H1 (cell line): ENCODE data around the gene SLC2A13. TPM values are rescaled to one million over a fixed set of nuclear protein-coding genes. Genes with fewer than 3 reads are reported as not detected.

Experiments
- CTCF ChIA-PET: fragments of 300-600 bp; sonication (Branson Sonifier 250); formaldehyde crosslinking; loops from one replicate; lab custom pipeline; 2021; ENCODE audit not compliant: partially characterized antibody; lab: Charles Lee
- POLR2A ChIA-PET: fragments of 300-600 bp; sonication (Branson Sonifier 250); formaldehyde crosslinking; loops from one replicate; lab custom pipeline; 2021; ENCODE audit warnings: inconsistent platforms; ENCODE audit not compliant: partially characterized antibody; lab: Charles Lee
- DNase-seq, 2 experiments: peaks; one replicate each; pipeline versions ENCODE4 v3.0.0 to v3.0.0-alpha.2; 2010 to 2022; ENCODE audit warnings: low spot score in 2 of 2, low read depth in 1 of 2, mixed read lengths in 1 of 2
- FAIRE-seq: peaks from 2 replicates; lab custom pipeline; 2011; peaks lifted over from hg19 to GRCh38; lab: Jason Lieb, UNC
- H2AFZ ChIP-seq: 2 replicates; pipeline ENCODE4 v1.8.1; 2012; ENCODE audit warnings: low read length, inconsistent platforms
- H2AK5ac ChIP-seq: 2 replicates; pipeline ENCODE4 v1.6.1; 2013; ENCODE audit warnings: low read depth, low read length
- H2BK120ac ChIP-seq: replicated peaks from 2 replicates; pipeline ENCODE3; 2013; ENCODE audit warnings: low read depth, low read length, inconsistent platforms
- H2BK12ac ChIP-seq: 2 replicates; pipeline ENCODE4 v1.6.1; 2013; ENCODE audit warnings: low read depth, low read length
- H2BK15ac ChIP-seq: 2 replicates; pipeline ENCODE4 v1.6.1; 2013; ENCODE audit warnings: low read length
- H2BK20ac ChIP-seq: 2 replicates; pipeline ENCODE4 v1.6.1; 2013; ENCODE audit warnings: low read length
- H2BK5ac ChIP-seq: 2 replicates; pipeline ENCODE4 v1.6.1; 2013; ENCODE audit warnings: low read depth, low read length
- H3K14ac ChIP-seq: 2 replicates; pipeline ENCODE4 v1.6.1; 2013; ENCODE audit warnings: inconsistent platforms; ENCODE audit not compliant: insufficient read length
- H3K18ac ChIP-seq: 2 replicates; pipeline ENCODE4 v1.6.1; 2013; ENCODE audit warnings: low read length; ENCODE audit errors: extremely low read depth
- H3K23ac ChIP-seq: 2 replicates; pipeline ENCODE4 v1.6.1; 2013; ENCODE audit warnings: inconsistent platforms; ENCODE audit not compliant: insufficient read length
- H3K23me2 ChIP-seq: 2 replicates; pipeline ENCODE4 v1.6.1; 2013; ENCODE audit warnings: low read depth, low read length
- H3K27ac ChIP-seq: 2 replicates; pipeline ENCODE4 v1.6.1; 2011; ENCODE audit warnings: low read depth, low read length, inconsistent platforms
- H3K27me3 ChIP-seq, 4 experiments: replicated peaks in 1 of 4; 1 replicate in 1 of 4; 2 replicates in 3 of 4; pipeline versions ENCODE4 v1.6.1 to v1.8.1; 2011 to 2013; ENCODE audit warnings: low read length in 3 of 4, mild to moderate bottlenecking in 3 of 4, inconsistent platforms in 2 of 4, mixed read lengths in 2 of 4, moderate library complexity in 1 of 4; ENCODE audit not compliant: control insufficient read depth in 3 of 4, insufficient read depth in 3 of 4; ENCODE audit errors: extremely low read depth in 1 of 4
- H3K36me3 ChIP-seq, 4 experiments: 2 replicates each; pipeline versions ENCODE4 v1.6.1 to v1.8.1; 2011 to 2013; ENCODE audit warnings: mild to moderate bottlenecking in 4 of 4, low read length in 3 of 4, moderate library complexity in 2 of 4, control low read depth in 1 of 4, inconsistent platforms in 1 of 4; ENCODE audit not compliant: insufficient read depth in 4 of 4, control insufficient read depth in 2 of 4
- H3K4ac ChIP-seq: replicated peaks from 2 replicates; pipeline ENCODE3; 2013; ENCODE audit warnings: low read length, low read depth, mixed read lengths, inconsistent platforms; ENCODE audit not compliant: insufficient read length
- H3K4me1 ChIP-seq, 4 experiments: replicated peaks in 1 of 4; 1 replicate in 1 of 4; 2 replicates in 3 of 4; pipeline versions ENCODE4 v1.6.1 to v1.8.1; 2011 to 2013; ENCODE audit warnings: low read length in 3 of 4, inconsistent platforms in 2 of 4, mixed read lengths in 1 of 4; ENCODE audit not compliant: insufficient read depth in 4 of 4, control insufficient read depth in 3 of 4
- H3K4me2 ChIP-seq, 2 experiments: 2 replicates each; pipeline versions ENCODE4 v1.6.1 to v1.8.1; 2011 to 2013; ENCODE audit warnings: low read depth in 2 of 2, low read length in 2 of 2, control low read depth in 1 of 2, inconsistent platforms in 1 of 2, mild to moderate bottlenecking in 1 of 2; ENCODE audit not compliant: insufficient read depth in 1 of 2
- H3K4me3 ChIP-seq, 4 experiments: fragments of 200-600, 300-600 bp in 1 of 4; sonication (generic), shearing (Covaris generic), sonication (Bioruptor Twin) in 1 of 4; 2 replicates each; pipeline versions ENCODE4 v1.5.1 to v1.8.1; 2011 to 2016; ENCODE audit warnings: low read length in 4 of 4, low read depth in 3 of 4, control low read depth in 2 of 4, inconsistent platforms in 2 of 4, mild to moderate bottlenecking in 2 of 4, mixed read lengths in 1 of 4, moderate library complexity in 1 of 4; ENCODE audit not compliant: insufficient read depth in 2 of 4; ENCODE audit errors: extremely low read depth in 1 of 4
- H3K56ac ChIP-seq: replicated peaks from 2 replicates; pipeline ENCODE3; 2013; ENCODE audit warnings: low read depth, mild to moderate bottlenecking, mixed read lengths, low read length, inconsistent platforms; ENCODE audit not compliant: insufficient read length
- H3K79me1 ChIP-seq: 2 replicates; pipeline ENCODE4 v1.6.1; 2013; ENCODE audit warnings: low read depth, low read length, control low read depth
- H3K79me2 ChIP-seq, 2 experiments: 2 replicates each; pipeline versions ENCODE4 v1.6.1 to v1.8.1; 2012 to 2013; ENCODE audit warnings: low read length in 2 of 2, mild to moderate bottlenecking in 2 of 2, inconsistent platforms in 1 of 2; ENCODE audit not compliant: insufficient read depth in 2 of 2, control insufficient read depth in 1 of 2
- H3K9ac ChIP-seq, 4 experiments: replicated peaks in 1 of 4; 1 replicate in 1 of 4; 2 replicates in 3 of 4; pipeline versions ENCODE4 v1.6.1 to v1.8.1; 2011 to 2013; ENCODE audit warnings: low read depth in 3 of 4, low read length in 3 of 4, control low read depth in 2 of 4, mild to moderate bottlenecking in 2 of 4, moderate library complexity in 2 of 4, inconsistent platforms in 1 of 4; ENCODE audit errors: extremely low read depth in 1 of 4
- H3K9me3 ChIP-seq, 2 experiments: 2 replicates each; pipeline versions ENCODE4 v1.6.1 to v1.8.1; 2012 to 2013; ENCODE audit warnings: mild to moderate bottlenecking in 2 of 2, moderate library complexity in 2 of 2, control low read depth in 1 of 2, inconsistent platforms in 1 of 2, low read depth in 1 of 2, low read length in 1 of 2, mixed read lengths in 1 of 2; ENCODE audit not compliant: insufficient read depth in 2 of 2
- H4K20me1 ChIP-seq, 2 experiments: replicated peaks in 1 of 2; 2 replicates each; pipeline versions ENCODE3 to v1.8.1; 2011 to 2013; ENCODE audit warnings: inconsistent platforms in 2 of 2, low read length in 2 of 2, mild to moderate bottlenecking in 1 of 2; ENCODE audit not compliant: insufficient read depth in 2 of 2, control insufficient read depth in 1 of 2
- H4K5ac ChIP-seq: 2 replicates; pipeline ENCODE4 v1.6.1; 2013; ENCODE audit warnings: low read length, low read depth, mixed read lengths, inconsistent platforms; ENCODE audit not compliant: insufficient read length
- H4K8ac ChIP-seq: 2 replicates; pipeline ENCODE4 v1.8.0; 2013; ENCODE audit warnings: mild to moderate bottlenecking, moderate library complexity, low read length, inconsistent platforms; ENCODE audit not compliant: insufficient read depth; ENCODE audit errors: extremely low read depth
- H4K91ac ChIP-seq: replicated peaks from 2 replicates; pipeline ENCODE3; 2013; ENCODE audit warnings: low read length, mixed read lengths, inconsistent platforms; ENCODE audit not compliant: insufficient read length
- CBX8 ChIP-seq: fragments of 300-800, 300-1000 bp; sonication (generic); IDR thresholded peaks from 2 replicates; pipeline ENCODE4 v1.7.1; 2016; ENCODE audit warnings: low read depth, low read length, borderline replicate concordance
- CEBPB ChIP-seq: IDR thresholded peaks from 2 replicates; pipeline ENCODE4 v1.6.1; 2012; ENCODE audit warnings: low read depth, low read length
- EGR1 ChIP-seq: IDR thresholded peaks from 2 replicates; pipeline ENCODE4 v1.6.1; 2011; ENCODE audit warnings: low read depth, low read length, borderline replicate concordance
- EP300 ChIP-seq, 2 experiments: IDR thresholded peaks; 1 replicate in 1 of 2; 2 replicates in 1 of 2; pipeline ENCODE4 v1.6.1; 2011 to 2012; ENCODE audit warnings: low read depth in 2 of 2, low read length in 2 of 2, mild to moderate bottlenecking in 2 of 2, borderline replicate concordance in 1 of 2, inconsistent platforms in 1 of 2, moderate library complexity in 1 of 2
- EZH2 ChIP-seq: fragments of 200-600 bp; sonication (generic); IDR thresholded peaks from 2 replicates; pipeline ENCODE4 v1.7.1; 2012; ENCODE audit warnings: low read depth, mild to moderate bottlenecking, moderate library complexity, low read length, inconsistent platforms; ENCODE audit not compliant: severe bottlenecking
- JUN ChIP-seq: IDR thresholded peaks from 2 replicates; pipeline ENCODE4 v1.6.1; 2011; ENCODE audit warnings: low read depth, mild to moderate bottlenecking, improper control_type of control experiment, low read length
- KDM4A ChIP-seq: IDR thresholded peaks from one replicate; pipeline ENCODE4 v1.7.1; 2012; ENCODE audit warnings: low read depth, mild to moderate bottlenecking, moderate library complexity, low read length, inconsistent platforms; ENCODE audit not compliant: severe bottlenecking
- POLR2A ChIP-seq, 2 experiments: IDR thresholded peaks; 1 replicate in 1 of 2; 2 replicates in 1 of 2; pipeline ENCODE4 v1.6.1; 2011; ENCODE audit warnings: low read depth in 2 of 2, low read length in 2 of 2, mild to moderate bottlenecking in 2 of 2; ENCODE audit errors: control extremely low read depth in 1 of 2
- POU5F1 ChIP-seq: IDR thresholded peaks from 2 replicates; pipeline ENCODE4 v1.6.1; 2011; ENCODE audit warnings: low read depth, mild to moderate bottlenecking, low read length, moderate library complexity
- RFX5 ChIP-seq: IDR thresholded peaks from 2 replicates; pipeline ENCODE4 v1.6.1; 2011; ENCODE audit warnings: low read depth, low read length, improper control_type of control experiment, borderline replicate concordance
- SP1 ChIP-seq: IDR thresholded peaks from 2 replicates; pipeline ENCODE4 v1.6.1; 2011; ENCODE audit warnings: low read depth, low read length
- SRF ChIP-seq: IDR thresholded peaks from 2 replicates; pipeline ENCODE4 v1.6.1; 2011; ENCODE audit warnings: mild to moderate bottlenecking, low read depth, low read length, moderate library complexity
- YY1 ChIP-seq: IDR thresholded peaks from 2 replicates; pipeline ENCODE4 v1.6.1; 2011; ENCODE audit warnings: low read depth, mild to moderate bottlenecking, low read length
- WGBS, 2 experiments: shearing (Covaris generic) in 1 of 2; methylation state at CpG; one replicate each; pipeline versions ENCODE4 v1.1.6 to v1.1.7; 2013 to 2015; ENCODE audit warnings: low lambda C conversion rate in 2 of 2, mixed read lengths in 2 of 2, inconsistent platforms in 1 of 2, low coverage in 1 of 2, missing lambda C conversion rate in 1 of 2; ENCODE audit not compliant: insufficient replicate concordance in 2 of 2, insufficient coverage in 1 of 2, insufficient read length in 1 of 2; ENCODE audit errors: extremely low coverage in 1 of 2, missing lambda C conversion rate in 1 of 2; 5-methylcytosine and 5-hydroxymethylcytosine counted together
- polyA plus RNA-seq, 7 experiments: library from polyadenylated mRNA; depleted of rRNA in 3 of 7; stranded (reverse) in 5 of 7; unstranded in 2 of 7; fragments of >200 nt in 5 of 7; fragments of 200-250 nt in 2 of 7; gene quantifications; 1 replicate in 5 of 7; 2 replicates in 1 of 7; 4 replicates in 1 of 7; pipeline versions ENCODE4 v1.2.1 to v1.2.3, GENCODE V29; 2011 to 2013; ENCODE audit warnings: missing spikeins in 2 of 7, mixed read lengths in 2 of 7
- total RNA-seq: library from RNA; stranded (reverse); fragmentation: NEBNext Ultra II Directional; extraction: Animal tissue kit (Norgen Biotek cat#: 25700); gene quantifications from 2 replicates; pipeline ENCODE4 v1.2.1, GENCODE V29; 2021
- TF ChIP-seq, protein P1 (sequence below): IDR thresholded peaks from 2 replicates; pipeline ENCODE4 v1.6.1; 2011; ENCODE audit warnings: low read depth, mild to moderate bottlenecking, low read length; ENCODE audit not compliant: insufficient read depth

SLC2A13 gene
- total and polyA plus RNA-seq, 2 of the 8 experiments (the other 6 are each of a cell fraction or from before 2014, with no cell fraction given) = 2.8 to 9.6 TPM

DNA sequence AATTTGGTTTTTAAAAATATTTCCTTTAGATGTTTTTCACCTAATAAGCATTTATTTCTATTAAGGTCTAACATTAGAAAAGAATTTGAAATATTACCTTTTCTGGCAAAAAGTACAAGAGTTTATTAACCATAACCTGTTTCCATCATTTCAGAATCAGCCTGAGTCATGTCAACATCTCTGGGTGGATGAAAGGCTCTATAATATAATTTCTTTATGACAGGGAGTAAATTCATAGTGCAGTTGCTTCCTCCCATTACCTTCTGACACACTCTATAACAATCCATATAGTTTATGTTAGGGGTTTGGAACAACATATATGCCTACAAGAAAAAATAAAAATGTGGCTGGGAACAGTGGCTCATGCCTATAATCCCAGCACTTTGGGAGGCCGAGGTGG is 134.5 kb downstream of the SLC2A13 start (continued):
- no peak for TF ChIP-seq YY1

DNA sequence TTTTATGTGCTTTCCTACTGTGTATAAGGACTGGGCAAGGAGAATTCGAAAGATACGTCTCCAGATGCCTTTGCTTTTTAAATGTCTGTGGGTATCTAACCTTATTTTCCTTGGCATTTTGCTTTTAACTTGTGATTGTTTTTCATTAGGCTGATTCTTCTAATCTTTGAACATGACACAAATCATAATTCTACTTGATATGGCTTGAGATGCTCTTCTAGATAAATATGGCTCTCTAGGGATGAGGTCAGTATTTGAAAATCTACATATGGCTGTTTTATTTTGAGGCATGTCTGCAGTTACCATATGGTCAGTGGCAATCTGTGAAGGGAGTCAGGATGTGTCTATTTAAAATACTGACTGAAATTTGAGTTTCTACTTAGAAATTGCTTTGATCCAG is 139.2 kb downstream of the SLC2A13 start:
- no peak for FAIRE-seq
- POLR2A ChIA-PET = no interaction called here
- no peak for TF ChIP-seq EGR1
- TF ChIP-seq, protein P1, sequence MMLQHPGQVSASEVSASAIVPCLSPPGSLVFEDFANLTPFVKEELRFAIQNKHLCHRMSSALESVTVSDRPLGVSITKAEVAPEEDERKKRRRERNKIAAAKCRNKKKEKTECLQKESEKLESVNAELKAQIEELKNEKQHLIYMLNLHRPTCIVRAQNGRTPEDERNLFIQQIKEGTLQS = no peak
- TF ChIP-seq SP1 = no peak
- TF ChIP-seq KDM4A = no peak
- no peak for TF ChIP-seq POU5F1
- no peak for TF ChIP-seq POLR2A (IDR thresholded peaks at IDR 0.05; ENCODE audit: control extremely low read depth in 1 of 2, low read depth in 2 of 2, low read length in 2 of 2)
- no peak for TF ChIP-seq CEBPB
- no peak for TF ChIP-seq EP300 (IDR thresholded peaks at IDR 0.05; ENCODE audit: borderline replicate concordance in 1 of 2, low read depth in 2 of 2, low read length in 2 of 2)
- no peak for TF ChIP-seq EZH2
- TF ChIP-seq SRF = no peak
- no peak for TF ChIP-seq RFX5
- no peak for TF ChIP-seq CBX8
- TF ChIP-seq JUN = no peak

More for the DNA sequence above, 139.2 kb downstream of the SLC2A13 start:
- H2BK12ac ChIP-seq = no peak overlapping the region
- H2AFZ ChIP-seq = no peak overlapping the region
- H3K4me3 ChIP-seq = no peak overlapping the region
- DNase-seq = no peak
- H3K23me2 ChIP-seq = no peaks in the 10 kb centered on the region
- H3K9me3 ChIP-seq = no peaks in the 10 kb centered on the region
- H2BK20ac ChIP-seq = no peak overlapping the region
- no peaks in the 10 kb centered on the region for H4K20me1 ChIP-seq
- CTCF ChIA-PET = no interaction called here
- H2BK5ac ChIP-seq = no peak overlapping the region
- no peak overlapping the region for H3K18ac ChIP-seq
- no peak overlapping the region for H3K4ac ChIP-seq
- H3K23ac ChIP-seq = no peak overlapping the region
- no peak overlapping the region for H3K4me2 ChIP-seq
- H2BK15ac ChIP-seq = no peak overlapping the region
- H3K56ac ChIP-seq = no peak overlapping the region
- WGBS, 2 experiments = 90% methylated on average over 2 of the region's 2 CpGs; no CpG with 5 or more reads in 1 of the 2 experiments
- no peak overlapping the region for H2AK5ac ChIP-seq
- H3K27me3 ChIP-seq = no peaks in the 10 kb centered on the region
- H3K36me3 ChIP-seq = no peaks in the 10 kb centered on the region
- no peak overlapping the region for H3K9ac ChIP-seq
- H4K8ac ChIP-seq = no peak overlapping the region
- no peak overlapping the region for H4K91ac ChIP-seq
- H2BK120ac ChIP-seq = no peak overlapping the region
- no peaks in the 10 kb centered on the region for H3K79me2 ChIP-seq
- no peak overlapping the region for H3K14ac ChIP-seq
- no peak overlapping the region for H3K27ac ChIP-seq
- no peaks in the 10 kb centered on the region for H3K4me1 ChIP-seq
- no peak overlapping the region for H4K5ac ChIP-seq
- no peaks in the 10 kb centered on the region for H3K79me1 ChIP-seq
